ENCODE measurements around the gene AOX1.
"Not testable (repeated sequence)": the region's sequence is repeated elsewhere in the genome, so short reads cannot be mapped to it uniquely, and the experiment has no call there.

Gene AOX1

GRCh38 chr2:200665626-200666453 is 80.0 kb downstream of the AOX1 start:
- no peak for DNase-seq

GRCh38 chr2:200667413-200667812 is 81.6 kb downstream of the AOX1 start:
- no peak for DNase-seq

DNA sequence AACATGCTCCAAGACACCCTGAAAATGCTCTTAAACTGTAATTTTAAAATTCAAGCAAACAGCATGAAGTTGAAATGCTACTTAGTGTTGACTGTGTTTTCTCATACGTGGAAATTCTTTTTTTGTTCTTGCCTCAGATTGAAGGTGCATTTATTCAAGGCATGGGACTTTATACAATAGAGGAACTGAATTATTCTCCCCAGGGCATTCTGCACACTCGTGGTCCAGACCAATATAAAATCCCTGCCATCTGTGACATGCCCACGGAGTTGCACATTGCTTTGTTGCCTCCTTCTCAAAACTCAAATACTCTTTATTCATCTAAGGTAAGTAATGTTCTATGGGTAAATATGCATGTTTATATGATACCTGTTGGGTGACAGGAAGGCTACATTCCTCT is 82.7 kb downstream of the AOX1 start:
- no peak for DNase-seq

GRCh38 chr2:200669308-200669707 is 83.5 kb downstream of the AOX1 start:
- no peak for DNase-seq

- DNase-seq, result no peak
Observed at GRCh38 chr2:200670313-200670712, 84.5 kb downstream of the AOX1 start.

- no peak for DNase-seq
Observed at GRCh38 chr2:200670751-200671150, 84.9 kb downstream of the AOX1 start.

GRCh38 chr2:200673191-200673590 is 87.4 kb downstream of the AOX1 start:
- no peak for DNase-seq

- DNase-seq, result no peak
Observed at GRCh38 chr2:200674837-200675236, 89.0 kb downstream of the AOX1 start.

GRCh38 chr2:200677171-200677570 is 91.4 kb downstream of the AOX1 start:
- DNase-seq, result no peak

- no peak for DNase-seq
Observed at GRCh38 chr2:200677721-200678532, 92.1 kb downstream of the AOX1 start.

DNA sequence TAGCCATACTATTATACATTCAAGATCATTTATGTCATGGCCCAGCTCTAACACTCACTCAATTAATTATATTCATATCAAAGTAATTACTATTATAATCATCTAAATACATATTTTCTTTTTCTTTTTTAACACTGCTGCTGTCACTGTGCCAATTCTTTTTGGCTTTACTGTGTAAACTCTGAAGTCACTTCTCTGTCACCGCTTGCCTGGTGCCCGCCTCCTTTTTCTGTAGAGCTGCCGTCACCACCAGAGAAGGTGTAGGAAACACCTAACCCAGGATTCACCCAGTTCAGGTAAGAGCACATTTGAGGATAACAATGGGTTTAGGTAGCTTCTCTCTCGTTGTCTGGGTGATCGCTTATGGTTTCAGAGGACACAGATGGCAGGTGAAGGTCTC is 93.3 kb downstream of the AOX1 start:
- DNase-seq, result no peak

DNA sequence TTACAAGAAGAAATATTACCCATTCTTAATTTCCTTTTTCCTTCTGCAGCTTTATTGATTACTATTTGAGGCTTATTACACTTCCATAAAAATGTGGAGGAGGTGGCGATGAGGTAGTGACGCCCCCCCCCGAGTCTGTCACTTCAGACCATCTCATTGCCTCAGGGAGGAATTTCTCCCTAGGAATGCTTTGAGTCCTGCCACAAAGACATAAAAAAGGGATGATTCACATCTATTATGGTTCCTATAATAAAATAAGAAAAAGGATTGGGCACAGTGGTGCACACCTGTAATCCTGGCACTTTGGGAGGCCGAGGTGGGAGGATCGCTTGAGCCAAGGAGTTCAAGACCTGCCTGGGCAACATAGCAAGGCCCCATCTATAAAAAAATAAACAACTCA is 93.7 kb downstream of the AOX1 start:
- DNase-seq, result no peak

DNA sequence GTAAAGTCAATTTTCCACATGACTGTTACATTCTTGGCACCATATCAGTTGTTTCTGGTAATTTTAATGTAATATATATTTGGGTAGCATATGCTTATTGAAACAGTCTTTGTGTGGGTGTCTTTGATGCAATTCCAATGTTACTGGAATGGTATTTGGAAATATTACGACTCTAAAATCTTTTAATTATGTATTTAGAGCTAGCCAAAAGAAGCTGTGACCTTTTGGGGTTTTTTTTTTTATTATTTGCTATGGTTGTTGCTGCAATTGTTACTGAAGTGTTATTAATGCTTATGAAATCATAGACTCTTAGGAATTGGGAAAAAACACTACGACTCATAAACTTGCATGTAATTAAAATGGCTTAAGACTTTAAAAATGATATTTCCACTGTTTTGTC is 95.9 kb downstream of the AOX1 start:
- DNase-seq, result no peak

DNA sequence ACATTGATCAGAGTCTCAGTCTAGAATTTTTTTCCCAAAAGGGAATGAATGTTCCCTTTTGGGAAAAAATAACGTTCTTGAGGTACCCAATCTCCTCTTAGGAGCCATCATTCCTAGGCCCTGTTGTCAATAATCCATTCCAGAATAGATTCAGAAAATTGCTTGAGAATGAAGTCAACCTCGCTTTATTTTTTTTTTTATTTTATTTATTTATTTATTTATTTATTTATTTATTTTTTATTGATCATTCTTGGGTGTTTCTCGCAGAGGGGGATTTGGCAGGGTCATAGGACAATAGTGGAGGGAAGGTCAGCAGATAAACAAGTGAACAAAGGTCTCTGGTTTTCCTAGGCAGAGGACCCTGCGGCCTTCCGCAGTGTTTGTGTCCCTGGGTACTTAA is 96.6 kb downstream of the AOX1 start:
- DNase-seq, result not testable (repeated sequence)

DNA sequence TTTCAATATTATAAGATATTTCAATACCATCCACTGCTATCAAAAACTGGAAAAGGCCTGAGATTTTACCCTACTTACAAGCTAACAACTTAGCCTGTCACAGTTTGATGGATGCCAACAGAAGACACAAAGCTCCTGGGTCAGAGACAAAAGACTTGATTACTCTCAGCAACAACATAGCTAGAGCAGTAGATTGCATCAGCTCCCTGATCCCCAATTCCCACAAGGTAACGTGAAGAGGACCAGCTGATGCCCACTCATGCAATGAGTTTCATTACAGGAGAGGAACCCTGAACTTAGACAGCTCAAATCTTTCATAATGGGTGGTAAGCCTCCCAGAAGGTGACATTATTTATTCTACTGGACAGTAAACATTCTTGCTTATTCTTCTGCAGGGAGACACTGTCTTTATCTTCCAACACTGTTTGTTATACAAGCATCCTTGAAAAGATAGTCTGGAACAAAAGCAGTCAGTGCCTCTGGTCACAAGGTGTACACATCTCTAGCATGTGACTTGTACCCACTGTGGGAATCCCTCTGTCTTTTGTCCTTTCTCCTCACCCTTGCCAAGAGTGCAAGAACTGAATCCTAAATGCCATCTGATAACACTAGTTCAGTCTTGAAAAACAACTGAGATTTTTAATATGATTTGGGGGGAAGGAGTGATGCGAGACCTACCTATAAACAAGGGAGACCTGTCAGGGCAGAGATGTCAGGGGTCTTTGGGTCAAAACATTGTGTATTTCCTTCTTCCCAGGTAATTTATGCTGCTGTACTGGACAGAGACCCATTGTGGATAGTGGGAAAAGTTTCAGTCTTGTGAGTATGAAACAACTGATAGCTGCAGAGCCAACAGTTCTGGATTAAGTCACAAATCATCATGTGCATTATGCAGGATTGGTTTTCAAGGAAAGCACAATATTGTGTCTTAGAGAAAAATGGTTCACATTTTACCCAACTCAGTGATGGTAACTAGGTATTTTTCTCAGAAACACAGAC is 102.4 kb downstream of the AOX1 start:
- no peak for DNase-seq

GRCh38 chr2:200689115-200689514 is 103.3 kb downstream of the AOX1 start:
- no peak for DNase-seq

GRCh38 chr2:200693836-200694470 is 108.1 kb downstream of the AOX1 start:
- DNase-seq, result no peak

- peak in 9 of 51 donors; percentile 2 to 27 (median 11) for DNase-seq
Observed at GRCh38 chr2:200695191-200695590, 109.4 kb downstream of the AOX1 start.

GRCh38 chr2:200695601-200696000 is 109.8 kb downstream of the AOX1 start:
- no peak for DNase-seq

- DNase-seq, result peak in 5 of 51 donors; percentile 2 to 30 (median 8)
Observed at GRCh38 chr2:200698217-200698616, 112.4 kb downstream of the AOX1 start.

- no peak for DNase-seq
Observed at GRCh38 chr2:200699310-200699709, 113.5 kb downstream of the AOX1 start.

Data from hypothalamus (tissue), 51 donors.